Thyroid gland (tissue), 4 donors: ENCODE results near the gene NAALAD2.

ENCODE experiments used
- CTCF ChIP-seq, 6 experiments: fragments of 200-600 bp in 3 of 6; fragments of 450-650 bp in 3 of 6; sonication (generic) in 3 of 6; IDR thresholded peaks; one replicate each; pipeline ENCODE4 v1.5.1; 2016 to 2019; ENCODE audit warnings: antibody characterized with exemption in 6 of 6, mild to moderate bottlenecking in 2 of 6, inconsistent platforms in 1 of 6, moderate library complexity in 1 of 6
- POLR2A ChIP-seq, 2 donors: fragments of 450-650 bp; IDR thresholded peaks; one replicate each; pipeline ENCODE4 v1.6.1; 2017; ENCODE audit warnings: antibody characterized with exemption in 2 of 2, mild to moderate bottlenecking in 2 of 2, moderate library complexity in 1 of 2

- TF ChIP-seq CTCF (IDR thresholded peaks at IDR 0.05): no peak
- TF ChIP-seq POLR2A (IDR thresholded peaks at IDR 0.05): no peak
Measured at GRCh38 chr11:90234977-90235376, 100.5 kb downstream of the NAALAD2 start.
